Activated naive CD8-positive, alpha-beta T cell treated with anti-CD3 and anti-CD28 coated beads, Interleukin-2, amount 50 U/mL, for 16 hours (primary cell): ENCODE data around the gene GFY.
"Not testable (repeated sequence)": the region's sequence is repeated elsewhere in the genome, so short reads cannot be mapped to it uniquely, and the experiment has no call there.

Experiments used
- DNase-seq: peaks from one replicate; pipeline ENCODE4 v3.0.0-alpha.2; 2020; ENCODE audit warnings: low read depth, low spot score

The GFY gene

GRCh38 chr19:49443366-49444099 lies 18.3 kb downstream of the GFY start:
- DNase-seq = peak; percentile 89

GRCh38 chr19:49444100-49444700 lies 19.0 kb downstream of the GFY start:
- DNase-seq = not testable (repeated sequence)

DNA sequence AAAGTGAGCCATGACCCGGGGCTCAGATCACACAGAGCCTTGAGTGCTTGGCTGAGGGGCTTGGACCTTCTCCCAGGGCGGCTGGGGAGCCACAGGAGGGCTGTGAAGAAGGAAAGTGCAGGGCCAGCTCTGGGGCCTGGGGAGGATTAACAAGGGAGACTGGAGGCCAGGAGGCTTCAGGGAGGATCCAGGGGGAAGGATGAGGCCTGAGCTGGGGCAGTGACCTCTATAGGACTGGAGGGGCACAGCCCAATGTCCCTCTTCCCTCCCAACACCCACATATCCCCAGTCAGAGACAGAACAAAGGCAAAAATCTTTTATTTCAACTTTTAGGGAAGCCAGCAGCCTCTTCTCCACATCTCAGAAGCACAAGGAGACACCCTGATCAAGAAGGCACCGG lies 20.8 kb downstream of the GFY start:
- DNase-seq = no peak

- DNase-seq = no peak
These were observed 22.6 kb downstream of the GFY start for GRCh38 chr19:49447485-49448431.

DNA sequence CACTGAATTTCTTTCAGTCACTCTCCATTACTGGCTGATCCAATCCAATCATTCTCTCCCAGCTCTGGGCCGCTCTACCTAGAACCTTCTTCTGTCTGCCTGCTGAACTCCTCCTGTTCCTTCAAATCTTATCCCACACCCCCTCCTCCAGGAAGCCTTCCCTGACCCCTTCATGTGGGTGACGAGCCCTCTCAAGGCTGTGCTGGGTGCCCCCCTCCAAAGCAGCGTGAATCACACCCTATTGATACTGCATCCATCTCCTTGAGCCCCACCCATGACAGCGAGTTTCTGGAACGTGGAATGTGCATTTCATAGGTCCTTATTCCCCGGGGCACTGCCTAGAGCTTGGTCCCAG lies 23.2 kb downstream of the GFY start:
- DNase-seq = no peak

- no peak for DNase-seq
These were observed 25.2 kb downstream of the GFY start for GRCh38 chr19:49450405-49450804.

GRCh38 chr19:49451430-49452181 lies 26.4 kb downstream of the GFY start, which contains the start of gene PIH1D1:
Gene PIH1D1, minus strand, starts transcription at chr19:49451814. Its CDS starts 240 bp downstream, at chr19:49451574.
- DNase-seq = peak; percentile 92

DNA sequence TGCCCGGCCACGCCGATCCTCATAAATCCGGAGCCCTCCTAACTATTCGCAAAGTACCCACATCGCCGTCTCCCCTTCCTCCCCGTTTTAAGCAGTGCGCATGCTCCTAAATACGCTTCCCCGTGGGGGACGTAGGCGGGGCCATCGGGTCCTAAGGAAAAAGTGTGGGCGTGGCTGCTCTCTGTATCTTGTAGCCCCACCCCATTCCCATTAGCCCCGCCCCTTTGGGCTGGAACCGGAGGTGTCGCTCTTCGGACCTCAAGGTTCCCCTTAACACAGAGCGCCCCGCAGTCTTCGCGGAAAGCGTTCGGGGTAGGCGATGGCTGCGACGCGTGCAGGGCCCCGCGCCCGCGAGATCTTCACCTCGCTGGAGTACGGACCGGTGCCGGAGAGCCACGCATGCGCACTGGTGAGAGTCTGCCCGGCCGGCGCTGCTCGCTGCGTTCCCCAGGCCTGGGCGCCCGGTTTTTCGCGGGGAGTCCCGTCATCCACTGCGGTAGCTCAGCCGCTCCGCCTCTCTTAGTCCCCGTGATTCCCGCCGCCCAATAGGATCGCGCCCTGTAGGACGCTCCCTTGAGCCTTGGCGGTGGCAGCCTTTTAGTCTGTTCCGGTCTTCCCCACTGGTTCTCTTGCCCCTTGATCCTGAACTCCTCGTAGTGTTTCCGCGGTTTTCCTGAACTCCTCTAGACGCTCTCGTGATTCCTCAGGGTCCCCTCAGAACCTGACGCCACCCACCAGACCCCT lies 28.0 kb downstream of the GFY start, which contains the start of gene ALDH16A1:
Gene ALDH16A1, plus strand, starts transcription at position 213 of the 744 bp plus-strand sequence. Its CDS starts 107 bp downstream, at position 320.
- DNase-seq = peak; percentile 95

DNA sequence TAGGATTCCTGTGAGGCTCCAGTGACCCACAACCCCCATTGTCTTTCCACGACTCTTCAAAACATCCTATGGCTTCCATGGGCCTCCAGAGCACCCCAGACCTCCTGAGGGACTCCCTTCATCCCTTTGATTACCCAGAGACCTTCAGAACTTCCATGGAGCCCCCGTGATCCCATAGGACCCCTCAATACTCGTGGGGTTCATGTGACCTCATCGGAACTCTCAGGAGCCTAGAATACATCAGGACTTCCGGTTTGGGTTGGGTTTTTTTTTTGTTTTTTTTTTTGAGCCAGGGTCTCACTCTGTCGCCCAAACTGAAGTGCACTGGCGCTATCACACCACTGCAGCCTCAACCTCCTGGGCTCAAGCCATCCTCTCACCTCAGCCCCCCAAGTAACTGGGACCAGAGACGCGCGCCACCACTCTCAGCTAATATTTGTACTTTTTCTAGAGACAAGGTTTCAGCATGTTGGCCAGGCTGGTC lies 28.6 kb downstream of the GFY start:
- DNase-seq = no peak

- DNase-seq = no peak
These were observed 30.6 kb downstream of the GFY start for GRCh38 chr19:49455773-49456172.

GRCh38 chr19:49456326-49456725 lies 31.1 kb downstream of the GFY start:
- no peak for DNase-seq

- DNase-seq = no peak
These were observed 33.3 kb downstream of the GFY start for GRCh38 chr19:49458567-49458903.

DNA sequence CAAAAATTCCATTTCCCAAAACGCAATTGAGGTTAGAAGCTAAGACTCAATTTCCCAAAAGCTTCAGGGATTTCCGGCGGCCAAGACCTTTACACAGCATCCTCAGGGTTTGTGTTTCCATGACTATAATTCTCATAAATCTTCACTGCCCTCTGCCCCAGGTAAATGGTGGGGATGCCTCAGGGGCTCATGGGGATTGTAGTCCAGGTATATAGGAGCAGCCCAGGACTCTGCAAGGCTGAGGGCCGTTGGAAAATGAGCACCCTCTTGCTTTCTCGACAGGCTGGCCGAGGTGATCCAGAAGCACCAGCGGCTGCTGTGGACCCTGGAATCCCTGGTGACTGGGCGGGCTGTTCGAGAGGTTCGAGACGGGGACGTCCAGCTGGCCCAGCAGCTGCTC lies 34.2 kb downstream of the GFY start:
- DNase-seq = no peak

- not testable (repeated sequence) for DNase-seq
These were observed 35.9 kb downstream of the GFY start for GRCh38 chr19:49461130-49461529.

DNA sequence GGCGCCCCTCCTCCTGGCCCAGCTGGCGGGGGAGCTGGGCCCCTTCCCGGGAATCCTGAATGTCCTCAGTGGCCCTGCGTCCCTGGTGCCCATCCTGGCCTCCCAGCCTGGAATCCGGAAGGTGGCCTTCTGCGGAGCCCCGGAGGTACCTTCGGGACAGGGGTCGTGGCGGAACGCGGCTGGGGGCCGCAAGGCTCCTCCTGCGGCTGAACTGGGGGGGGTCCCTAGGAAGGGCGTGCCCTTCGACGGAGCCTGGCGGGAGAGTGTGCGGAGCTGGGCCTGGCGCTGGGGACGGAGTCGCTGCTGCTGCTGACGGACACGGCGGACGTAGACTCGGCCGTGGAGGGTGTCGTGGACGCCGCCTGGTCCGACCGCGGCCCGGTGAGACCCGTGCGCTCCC lies 36.5 kb downstream of the GFY start:
- DNase-seq = no peak

GRCh38 chr19:49462492-49462891 lies 37.3 kb downstream of the GFY start:
- DNase-seq = no peak

DNA sequence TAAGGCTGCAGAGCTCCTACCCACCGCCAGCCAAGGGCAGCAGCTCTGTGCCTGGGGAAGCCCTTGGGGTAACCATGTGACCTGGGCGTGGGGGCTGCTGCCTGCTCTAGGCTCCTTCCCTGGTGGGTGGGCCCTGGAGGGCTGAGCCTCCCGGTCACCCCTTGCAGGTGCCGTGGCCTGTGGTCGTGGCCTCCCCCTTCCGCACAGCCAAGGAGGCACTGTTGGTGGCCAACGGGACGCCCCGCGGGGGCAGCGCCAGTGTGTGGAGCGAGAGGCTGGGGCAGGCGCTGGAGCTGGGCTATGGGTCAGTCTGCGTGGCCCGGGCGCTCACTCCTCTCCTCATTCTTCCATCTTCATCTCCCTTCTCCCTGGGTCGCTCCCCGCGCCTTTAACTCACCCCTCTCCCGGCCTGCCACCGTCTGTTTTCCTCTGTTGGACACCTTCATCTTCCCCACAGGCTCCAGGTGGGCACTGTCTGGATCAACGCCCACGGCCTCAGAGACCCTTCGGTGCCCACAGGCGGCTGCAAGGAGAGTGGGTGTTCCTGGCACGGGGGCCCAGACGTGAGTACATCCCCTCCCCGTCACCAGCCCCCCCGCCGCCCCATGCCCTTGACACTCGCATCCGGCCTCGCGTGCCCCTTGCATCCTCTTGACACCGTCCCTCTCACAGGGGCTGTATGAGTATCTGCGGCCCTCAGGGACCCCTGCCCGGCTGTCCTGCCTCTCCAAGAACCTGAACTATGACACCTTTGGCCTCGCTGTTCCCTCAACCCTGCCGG lies 39.0 kb downstream of the GFY start:
- DNase-seq = no peak

DNA sequence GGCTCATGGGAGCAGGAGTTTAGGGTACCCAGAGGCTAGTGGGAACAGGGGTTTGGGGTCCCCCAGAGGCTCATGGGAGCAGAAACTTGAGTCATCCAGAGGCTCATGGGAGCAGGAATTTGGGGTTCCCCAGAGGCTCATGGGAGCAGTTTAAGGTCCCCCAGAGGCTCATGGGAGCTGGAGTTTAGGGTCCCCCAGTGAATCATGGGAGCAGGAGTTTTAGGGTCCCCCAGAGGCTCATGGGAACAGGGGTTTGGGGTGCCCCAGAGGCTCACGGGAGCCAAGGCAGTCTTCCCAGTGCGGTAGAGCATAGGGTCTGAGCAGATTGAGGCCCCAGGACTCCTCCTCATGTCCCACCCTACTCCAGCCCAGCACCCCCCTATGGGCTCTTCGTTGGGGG lies 40.2 kb downstream of the GFY start:
- no peak for DNase-seq

- DNase-seq = no peak
These were observed 43.0 kb downstream of the GFY start for GRCh38 chr19:49468199-49468598.
